Right renal pelvis (tissue), 4 donors: ENCODE results near the gene ABCC5. TPM values are rescaled to one million over a fixed set of nuclear protein-coding genes. Genes with fewer than 3 reads are reported as not detected.

ENCODE experiments used
- polyA plus RNA-seq, 4 donors: library from polyadenylated mRNA; unstranded; fragments of 120-200 nt; gene quantifications; one replicate each; pipeline ENCODE4 v1.2.1, GENCODE V29; 2013; ENCODE audit not compliant: insufficient read length in 4 of 4

The ABCC5 gene
- polyA plus RNA-seq, 4 donors = 45.7 to 63.3 (median 53.7) TPM

Other genes starting within 250 kb of the ABCC5 start
- gene MAP6D1, start 192.3 kb downstream of the ABCC5 start, polyA plus RNA-seq = 1 to 10 TPM in 1 of 4 donors, under 1 TPM in 2, not detected in 1; 0.57 to 1.6 (median 0.80) TPM
- gene PARL, start 133.0 kb downstream of the ABCC5 start, polyA plus RNA-seq = 10 to 100 TPM; 55.1 to 63.9 (median 58.4) TPM
- gene HTR3D, start 13.9 kb upstream of the ABCC5 start, polyA plus RNA-seq = not detected
- under 1 TPM in 1 of 4 donors, not detected in 3; 0.03 TPM for gene HTR3C, start 35.2 kb upstream of the ABCC5 start, polyA plus RNA-seq
- under 1 TPM in 2 of 4 donors, not detected in 2; 0.04 to 0.19 TPM for gene HTR3E, start 79.2 kb upstream of the ABCC5 start, polyA plus RNA-seq
- 10 to 100 TPM; 47.2 to 49.4 (median 48.1) TPM for gene EIF2B5, start 117.5 kb upstream of the ABCC5 start, polyA plus RNA-seq
- gene DVL3, start 137.5 kb upstream of the ABCC5 start, polyA plus RNA-seq = 10 to 100 TPM; 70.0 to 81.5 (median 77.2) TPM
- 100 to 1,000 TPM; 324 to 371 (median 355) TPM for gene AP2M1, start 157.0 kb upstream of the ABCC5 start, polyA plus RNA-seq
- 10 to 100 TPM; 53.5 to 62.6 (median 54.5) TPM for gene ABCF3, start 168.3 kb upstream of the ABCC5 start, polyA plus RNA-seq
- gene VWA5B2, start 211.7 kb upstream of the ABCC5 start, polyA plus RNA-seq = 1 to 10 TPM in 3 of 4 donors, under 1 TPM in 1; 0.80 to 2.5 (median 1.4) TPM
- gene ALG3, start 231.1 kb upstream of the ABCC5 start, polyA plus RNA-seq = 10 to 100 TPM; 29.2 to 40.6 (median 36.8) TPM
- gene EEF1AKMT4, start 231.8 kb upstream of the ABCC5 start, polyA plus RNA-seq = 1 to 10 TPM; 2.8 to 3.4 (median 3.1) TPM
- under 1 TPM in 2 of 4 donors, not detected in 2; 0.19 to 0.29 TPM for gene CAMK2N2, start 243.7 kb upstream of the ABCC5 start, polyA plus RNA-seq